Hematopoietic multipotent progenitor cell treated with erythropoietin and hydrocortisone succinate and interleukin-3 and kit ligand, for 8 days (in vitro differentiated cells): ENCODE data around the gene METTL21C.

Experiments used
- DNase-seq: peaks from one replicate; pipeline ENCODE4 v3.0.0-alpha.2; 2015

The METTL21C gene

DNA sequence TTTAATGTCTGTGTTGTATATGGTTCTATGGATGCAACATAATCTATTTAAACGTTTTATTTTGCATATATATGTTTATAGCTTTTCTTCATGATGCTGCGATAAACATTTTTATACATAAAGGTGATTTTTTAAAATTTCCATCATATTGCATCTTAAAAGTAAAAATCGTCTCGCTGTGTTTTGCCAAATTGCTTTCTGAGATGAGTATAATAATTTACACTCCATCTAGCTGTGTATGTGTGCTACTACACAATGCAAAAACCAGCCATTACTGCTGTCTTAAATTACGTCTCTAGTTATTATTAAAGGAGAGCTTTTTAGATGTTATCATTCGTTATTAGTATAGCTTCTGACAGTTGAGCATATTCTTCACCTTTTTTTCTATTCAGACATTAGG, 37.2 kb downstream of the METTL21C start:
- peak; percentile 7 for DNase-seq

DNA sequence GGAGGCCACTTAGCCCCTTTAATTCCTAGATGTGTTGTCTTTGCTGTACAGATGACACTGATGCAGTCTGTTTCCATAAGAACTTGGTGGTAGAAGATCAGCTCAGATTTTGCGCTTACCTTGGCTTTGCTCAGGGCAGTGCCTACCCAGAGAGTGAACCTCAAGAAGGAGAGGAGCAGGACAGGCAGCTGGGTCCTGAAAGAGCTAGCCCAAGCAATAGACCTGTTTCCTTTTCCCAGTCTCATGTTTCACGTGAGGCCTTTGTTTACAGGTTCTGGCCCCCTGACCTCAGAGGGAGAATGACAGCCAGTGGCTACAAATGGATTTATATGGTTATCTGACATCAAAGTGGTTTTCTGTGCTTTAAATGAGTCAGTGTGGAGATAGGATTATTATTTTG, 40.1 kb downstream of the METTL21C start:
- no peak for DNase-seq

DNA sequence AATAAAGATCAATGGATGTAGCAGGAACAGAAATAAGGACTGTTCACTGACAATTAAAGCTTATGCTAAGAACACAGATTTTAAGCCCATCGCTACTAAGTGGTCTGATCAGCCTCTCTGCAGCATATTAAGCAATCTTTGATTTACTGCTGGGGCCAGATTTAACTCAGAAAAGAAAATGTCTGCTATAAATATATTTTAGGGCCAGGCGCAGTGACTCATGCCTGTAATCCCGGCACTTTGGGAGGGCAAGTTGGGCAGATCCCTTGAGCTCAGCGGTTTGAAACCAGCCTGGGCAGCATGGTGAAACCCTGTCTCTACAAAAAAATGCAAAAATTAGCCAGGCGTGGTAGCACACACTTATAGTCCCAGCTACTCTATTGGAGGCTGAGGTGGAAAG, 43.0 kb downstream of the METTL21C start:
- DNase-seq = no peak

DNA sequence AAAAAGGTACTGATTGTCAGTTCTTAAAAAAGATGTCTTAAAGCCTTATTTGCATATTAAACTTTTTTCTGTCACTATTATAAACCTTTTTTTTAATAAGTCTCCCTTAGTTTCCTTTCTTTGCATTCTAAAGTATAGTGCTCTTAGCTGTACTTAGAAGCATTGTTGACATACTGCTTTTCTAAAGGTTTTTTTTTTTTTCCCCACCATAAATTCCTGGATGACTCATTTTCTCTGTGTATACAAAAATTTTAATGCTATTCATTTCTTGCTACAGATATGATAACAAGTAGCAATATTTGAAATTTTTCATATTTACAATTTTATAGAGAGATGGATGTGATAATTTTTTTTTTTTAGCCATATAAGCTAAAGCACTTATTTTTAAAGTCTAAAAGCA, 43.5 kb downstream of the METTL21C start:
- no peak for DNase-seq

DNA sequence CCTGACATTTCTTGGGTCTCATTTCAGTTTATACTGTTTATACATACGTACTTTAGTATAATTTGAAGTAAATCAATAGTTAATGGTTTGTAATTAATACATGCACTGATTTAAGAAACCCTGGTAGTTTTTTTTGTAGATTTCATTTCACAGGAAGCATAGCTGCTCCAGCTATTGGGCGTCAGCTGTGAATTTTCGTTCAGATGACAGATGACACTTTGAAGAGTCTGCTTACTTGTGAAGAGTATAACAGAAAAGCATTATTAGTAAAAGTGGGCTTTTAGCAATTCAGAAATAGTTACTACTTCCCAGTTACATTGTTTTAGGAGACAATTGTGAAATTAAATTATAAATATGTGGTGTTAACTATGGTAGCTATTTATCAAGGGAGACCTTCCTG, 44.4 kb downstream of the METTL21C start:
- no peak for DNase-seq

DNA sequence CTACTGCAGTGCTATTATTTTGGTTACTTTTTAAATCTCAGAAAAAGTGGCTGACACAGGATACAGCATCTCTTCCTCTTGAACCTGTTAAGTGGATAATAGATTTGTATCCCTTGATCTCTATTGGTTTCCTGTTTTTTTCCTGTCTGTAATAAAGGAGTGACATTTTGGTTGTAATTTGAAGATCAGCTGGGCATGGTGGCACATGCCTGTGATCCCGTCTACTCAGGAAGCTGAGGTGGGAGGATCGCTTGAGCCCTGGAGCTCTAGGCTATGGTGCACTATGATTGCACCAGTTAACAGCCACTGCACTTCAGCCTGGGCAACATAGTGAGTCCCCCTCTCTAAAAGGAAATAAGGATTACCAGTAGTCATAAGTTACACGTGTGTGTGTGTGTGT, 46.8 kb downstream of the METTL21C start:
- no peak for DNase-seq

DNA sequence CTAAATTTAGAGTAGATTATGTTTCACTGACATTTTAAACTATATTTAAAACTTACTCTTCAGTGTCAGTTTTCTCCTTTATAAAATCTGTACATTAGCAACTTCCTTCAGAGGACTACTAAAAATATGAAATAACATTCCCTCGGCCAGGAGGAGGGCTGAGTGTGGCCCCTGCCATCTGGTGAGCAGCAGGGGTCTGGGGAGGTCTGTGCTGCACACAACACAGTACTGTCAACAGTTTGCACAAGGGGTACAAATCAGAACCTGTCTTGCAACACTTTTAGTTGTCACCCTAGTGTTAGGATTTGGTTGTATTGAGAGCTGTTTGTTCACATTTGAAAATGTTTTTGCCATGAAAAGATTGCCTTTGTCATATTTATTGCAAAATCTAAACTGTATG, 49.1 kb downstream of the METTL21C start:
- DNase-seq = no peak

DNA sequence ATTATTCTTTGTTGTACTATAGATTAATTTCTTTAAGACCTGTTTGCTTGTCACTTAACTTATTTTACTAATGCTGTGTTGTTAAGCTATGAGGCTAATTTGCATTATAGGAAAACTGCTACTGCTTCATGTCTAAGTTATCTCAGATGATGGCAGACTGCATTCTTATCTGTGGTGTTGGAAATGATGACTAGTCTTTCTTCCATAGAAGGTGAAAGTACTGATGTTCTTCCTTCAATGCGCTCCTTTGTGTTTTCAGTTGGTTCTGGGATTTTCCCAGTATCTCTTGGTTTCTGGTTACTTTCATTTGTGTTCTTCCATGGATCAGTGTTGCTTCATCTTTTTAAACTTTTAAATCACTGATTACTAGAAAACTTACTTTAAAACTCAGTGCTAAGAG, 51.2 kb downstream of the METTL21C start:
- DNase-seq = no peak

DNA sequence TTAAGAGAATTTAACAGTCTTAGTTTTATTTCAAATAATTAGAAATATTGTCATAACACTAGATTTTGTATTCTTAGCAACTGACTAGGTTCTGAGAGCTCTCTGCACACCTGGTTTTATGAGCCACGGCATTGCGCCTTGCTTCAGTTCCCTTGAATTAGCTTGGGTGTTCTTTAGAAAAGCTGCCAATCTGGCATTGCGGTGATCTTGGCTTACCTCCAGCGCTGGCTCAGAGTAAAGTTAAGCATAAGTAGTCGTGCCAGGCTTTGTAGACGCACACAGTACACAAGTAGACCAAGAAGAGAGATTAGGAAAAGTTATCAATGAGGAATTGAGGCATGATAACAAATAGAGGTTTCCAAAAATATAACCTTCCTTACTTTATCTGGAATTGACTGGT, 52.4 kb downstream of the METTL21C start:
- no peak for DNase-seq

DNA sequence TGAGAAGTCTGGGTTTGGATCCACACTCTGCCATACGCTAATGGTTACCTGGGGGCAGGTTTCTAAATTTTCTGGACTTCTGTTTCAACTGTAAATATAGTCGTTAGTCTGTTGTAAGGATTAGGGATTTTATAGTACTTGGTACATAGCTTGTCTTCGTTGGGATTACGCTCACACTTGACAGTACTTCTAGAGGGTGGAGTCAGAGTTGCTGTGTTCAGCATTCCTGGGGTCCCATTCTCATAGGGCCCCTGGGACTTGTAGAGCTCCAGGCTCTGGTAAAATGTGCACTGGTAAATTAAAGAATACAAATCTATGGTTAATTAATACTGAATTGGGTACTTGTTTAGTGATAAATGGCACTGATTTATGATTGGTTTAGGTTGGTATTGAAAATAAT, 52.8 kb downstream of the METTL21C start:
- DNase-seq = no peak

DNA sequence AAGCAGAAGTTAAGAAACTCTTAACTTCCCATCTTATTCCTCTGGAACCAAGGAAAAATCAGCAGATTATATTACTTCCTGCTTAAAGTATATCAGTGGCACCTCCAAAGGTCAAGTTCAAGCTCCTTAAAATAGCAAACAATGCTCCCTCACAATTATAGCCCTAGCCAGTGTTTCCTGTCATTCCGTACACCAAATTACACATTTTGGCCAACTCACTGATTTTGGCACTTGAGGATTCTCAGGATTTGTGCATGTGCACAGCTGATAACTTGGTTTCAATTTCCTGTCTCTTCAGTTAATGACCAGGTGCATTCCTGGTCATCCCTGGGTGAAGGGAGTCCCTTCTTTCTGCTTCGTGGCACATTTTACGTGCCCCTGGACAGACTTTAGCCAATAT, 56.1 kb downstream of the METTL21C start:
- DNase-seq = no peak
